Tibial nerve (tissue), 4 donors: ENCODE measurements around the gene CBARP. TPM values are rescaled to one million over a fixed set of nuclear protein-coding genes. Genes with fewer than 3 reads are reported as not detected.
"Not testable (repeated sequence)": the region's sequence is repeated elsewhere in the genome, so short reads cannot be mapped to it uniquely, and the experiment has no call there.

Experiments
- DNase-seq, 2 donors: peaks; one replicate each; pipeline ENCODE4 v3.0.0-alpha.2; 2019; ENCODE audit warnings: low spot score in 2 of 2
- H3K27ac ChIP-seq, 4 donors: fragments of 200-600 bp; sonication (generic) in 3 of 4; one replicate each; pipeline ENCODE4 v1.5.1; 2017 to 2019; ENCODE audit warnings: mild to moderate bottlenecking in 1 of 4
- H3K27me3 ChIP-seq, 2 donors: fragments of 200-600 bp; sonication (generic) in 1 of 2; one replicate each; pipeline versions ENCODE4 v1.5.1 to v1.6.0; 2017 to 2019
- H3K36me3 ChIP-seq, 3 donors: fragments of 200-600 bp; sonication (generic); one replicate each; pipeline ENCODE4 v1.5.1; 2018 to 2019
- H3K4me1 ChIP-seq, 4 donors: fragments of 200-600 bp; sonication (generic) in 3 of 4; one replicate each; pipeline ENCODE4 v1.5.1; 2017 to 2019
- H3K4me3 ChIP-seq, 4 donors: fragments of 200-600 bp; sonication (generic) in 3 of 4; one replicate each; pipeline ENCODE4 v1.5.1; 2017 to 2019; ENCODE audit warnings: mild to moderate bottlenecking in 1 of 4, moderate library complexity in 1 of 4
- H3K9me3 ChIP-seq, 4 donors: fragments of 200-600 bp; sonication (generic) in 3 of 4; one replicate each; pipeline ENCODE4 v1.5.1; 2017 to 2019
- CTCF ChIP-seq, 5 experiments: fragments of 200-600 bp in 3 of 5; fragments of 450-650 bp in 2 of 5; sonication (generic) in 3 of 5; IDR thresholded peaks; one replicate each; pipeline ENCODE4 v1.5.1; 2016 to 2019; ENCODE audit warnings: antibody characterized with exemption in 5 of 5, mild to moderate bottlenecking in 3 of 5, moderate library complexity in 2 of 5
- EP300 ChIP-seq, 2 donors: sonication (generic); formaldehyde crosslinking; IDR thresholded peaks; one replicate each; pipeline ENCODE4 v1.6.1; 2017; ENCODE audit warnings: antibody characterized with exemption in 2 of 2, mild to moderate bottlenecking in 1 of 2
- POLR2A ChIP-seq, 2 donors: fragments of 450-650 bp; IDR thresholded peaks; one replicate each; pipeline ENCODE4 v1.6.1; 2017; ENCODE audit warnings: antibody characterized with exemption in 2 of 2, mild to moderate bottlenecking in 2 of 2, moderate library complexity in 2 of 2
- WGBS, 2 donors: methylation state at CpG; one replicate each; pipeline ENCODE4 v1.1.5; 2018; 5-methylcytosine and 5-hydroxymethylcytosine counted together
- total RNA-seq, 4 donors: library from RNA; depleted of rRNA; stranded (reverse); fragments of >200 nt; gene quantifications; one replicate each; pipeline ENCODE4 v1.1.0, GENCODE V29; 2016

CBARP gene
- total RNA-seq, 4 donors from 2014 or later = 0.22 to 3.9 (median 1.4) TPM

GRCh38 chr19:1248786-1249297 is 11.0 kb upstream of the CBARP start:
- peaks cover 0 to 3% (median 0%) of the 10 kb centered on the region in 3 donors for H3K36me3 ChIP-seq
- no peaks in the 10 kb centered on the region for H3K27me3 ChIP-seq
- WGBS, 2 donors = 0 to 1% methylated on average over 22 of the region's 74 CpGs
- H3K4me3 ChIP-seq = peak overlapping the region; percentile 69 to 99 (median 92)
- peak overlapping the region; percentile 98 to 99 (median 99) for H3K27ac ChIP-seq
- no peaks in the 10 kb centered on the region for H3K9me3 ChIP-seq
- peaks cover 0 to 76% (median 51%) of the 10 kb centered on the region in 4 donors for H3K4me1 ChIP-seq
- DNase-seq = no peak
- TF ChIP-seq CTCF (IDR thresholded peaks at IDR 0.05) (peak; percentile 93 to 100 (median 99)), POLR2A (IDR thresholded peaks at IDR 0.05) (no peak)

GRCh38 chr19:1248139-1248785 is 10.5 kb upstream of the CBARP start, which contains the start of gene MIDN:
Gene MIDN, plus strand, starts transcription at chr19:1248583. Its CDS starts 1,714 bp downstream, at chr19:1250297.
- 0 to 12% methylated on average over 1 to 21 of the region's 60 CpGs for WGBS, 2 donors
- Histone ChIP-seq H3K27ac (peak within 1 kb of the TSS; percentile 98 to 99 (median 99)), H3K4me1 (peaks cover 0 to 76% (median 47%) of the 10 kb centered on the region in 4 donors), H3K4me3 (peak within 1 kb of the TSS; percentile 69 to 99 (median 92)), H3K27me3 (no peaks in the 10 kb centered on the region), H3K9me3 (no peaks in the 10 kb centered on the region), H3K36me3 (peaks cover 0 to 3% (median 0%) of the 10 kb centered on the region in 3 donors)
- peak in 1 of 2 donors; percentile 66 for DNase-seq
- TF ChIP-seq POLR2A (IDR thresholded peaks at IDR 0.05) (peak; percentile 72 to 87), CTCF (IDR thresholded peaks at IDR 0.05) (peak in 1 of 5 experiments; percentile 15), EP300 (IDR thresholded peaks at IDR 0.05) (peak; percentile 29 to 92)

- Histone ChIP-seq H3K9me3 (no peaks in the 10 kb centered on the region), H3K4me3 (peak overlapping the region; percentile 49 to 99 (median 92)), H3K27ac (peak overlapping the region; percentile 98 to 99 (median 99)), H3K4me1 (peaks cover 0 to 76% (median 44%) of the 10 kb centered on the region in 4 donors), H3K36me3 (peaks cover 0 to 3% (median 0%) of the 10 kb centered on the region in 3 donors), H3K27me3 (no peaks in the 10 kb centered on the region)
- TF ChIP-seq EP300 (IDR thresholded peaks at IDR 0.05) = no peak
- no peak for TF ChIP-seq CTCF (IDR thresholded peaks at IDR 0.05)
- TF ChIP-seq POLR2A (IDR thresholded peaks at IDR 0.05) = no peak
- no peak for DNase-seq
- WGBS, 2 donors = 76 to 94% methylated on average over 6 to 8 of the region's 8 CpGs
Observed at GRCh38 chr19:1247748-1248138, 9.9 kb upstream of the CBARP start.

- not testable (repeated sequence) for H3K27me3 ChIP-seq, H3K4me3 ChIP-seq, H3K36me3 ChIP-seq, H3K9me3 ChIP-seq, DNase-seq
- 73 to 80% methylated on average over 26 of the region's 27 CpGs for WGBS, 2 donors
- Histone ChIP-seq H3K27ac (peak overlapping the region; percentile 90 to 99 (median 99)), H3K4me1 (peaks cover 0 to 74% (median 41%) of the 10 kb centered on the region in 4 donors)
Observed at GRCh38 chr19:1246265-1247087, 8.7 kb upstream of the CBARP start.

GRCh38 chr19:1245494-1246264 is 7.9 kb upstream of the CBARP start:
- Histone ChIP-seq H3K27me3 (no peaks in the 10 kb centered on the region), H3K4me1 (peaks cover 3 to 74% (median 45%) of the 10 kb centered on the region in 4 donors), H3K9me3 (no peaks in the 10 kb centered on the region), H3K36me3 (peaks cover 0 to 3% (median 0%) of the 10 kb centered on the region in 3 donors), H3K27ac (peak overlapping the region; percentile 90 to 99 (median 99)), H3K4me3 (peak overlapping the region in 1 of 4 donors; percentile 9)
- no peak for TF ChIP-seq CTCF (IDR thresholded peaks at IDR 0.05)
- peak; percentile 38 to 65 for TF ChIP-seq EP300 (IDR thresholded peaks at IDR 0.05)
- TF ChIP-seq POLR2A (IDR thresholded peaks at IDR 0.05) = no peak
- DNase-seq = no peak
- 40 to 61% methylated on average over 12 to 24 of the region's 26 CpGs for WGBS, 2 donors
